Measurements from ENCODE around the gene FMN1.

Gene FMN1

DNA sequence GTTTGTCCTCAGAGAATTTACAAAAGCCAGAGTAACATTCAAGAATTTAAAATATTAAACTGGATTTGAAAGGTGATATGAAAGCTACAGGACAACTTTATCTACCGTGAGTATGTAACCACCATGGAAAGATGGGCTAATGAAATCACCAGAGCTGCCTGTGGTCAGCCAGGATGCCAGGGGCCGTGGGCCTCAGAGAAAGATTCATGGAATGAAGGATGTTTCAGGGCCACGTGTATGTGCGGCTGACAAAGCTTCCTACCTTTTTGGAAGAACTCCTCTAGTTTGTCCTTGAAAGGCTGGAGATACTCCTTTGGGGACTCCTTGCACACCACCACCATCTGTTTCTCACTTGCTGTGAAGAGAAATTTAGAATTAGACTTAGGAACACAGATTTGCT lies 337.8 kb downstream of the FMN1 start:
- no peaks in the 10 kb centered on the region for H3K27me3 ChIP-seq (ENCODE audit: insufficient read depth, low read depth, severe bottlenecking)
- H3K9me3 ChIP-seq (ENCODE audit: severe bottlenecking) = no peaks in the 10 kb centered on the region
- no peak overlapping the region for H3K4me3 ChIP-seq (ENCODE audit: low read depth, low read length)
- no peaks in the 10 kb centered on the region; the same call in 1 of the 2 replicates for H3K36me3 ChIP-seq
- DNase-seq = no peak
- no peak overlapping the region for H3K27ac ChIP-seq
- TF ChIP-seq CTCF (IDR thresholded peaks at IDR 0.05; ENCODE audit: low read depth, low read length) = no peak

- Histone ChIP-seq H3K27me3 (ENCODE audit: insufficient read depth, low read depth, severe bottlenecking) (no peaks in the 10 kb centered on the region), H3K4me3 (ENCODE audit: low read depth, low read length) (no peak overlapping the region), H3K27ac (no peak overlapping the region), H3K9me3 (ENCODE audit: severe bottlenecking) (no peaks in the 10 kb centered on the region), H3K36me3 (no peaks in the 10 kb centered on the region; the same call in 1 of the 2 replicates)
- DNase-seq = no peak
- TF ChIP-seq CTCF (IDR thresholded peaks at IDR 0.05; ENCODE audit: low read depth, low read length) = no peak
Observed at GRCh38 chr15:32855942-32856341, 338.6 kb downstream of the FMN1 start.

DNA sequence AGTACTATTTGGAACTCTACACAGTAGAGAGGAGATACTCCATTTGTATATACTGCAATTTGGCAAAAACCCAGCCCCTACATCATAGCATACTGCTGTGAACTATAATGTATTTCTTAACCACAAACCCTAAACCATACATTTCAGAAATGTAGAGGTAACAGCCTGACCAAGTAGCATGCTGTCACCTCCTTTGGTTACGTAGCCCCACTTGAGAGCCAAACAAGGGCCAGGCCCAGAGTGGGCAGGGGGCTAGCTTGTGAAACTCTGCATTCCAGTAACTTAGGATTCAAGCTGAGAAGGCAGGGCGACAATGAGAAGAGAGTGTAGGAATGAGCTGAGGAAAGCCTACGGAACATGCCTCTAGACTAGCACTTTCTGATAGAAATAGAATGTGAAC lies 340.9 kb downstream of the FMN1 start:
- Histone ChIP-seq H3K27me3 (ENCODE audit: insufficient read depth, low read depth, severe bottlenecking) (peaks cover 3% of the 10 kb centered on the region), H3K27ac (no peak overlapping the region), H3K9me3 (ENCODE audit: severe bottlenecking) (no peaks in the 10 kb centered on the region), H3K4me3 (ENCODE audit: low read depth, low read length) (no peak overlapping the region), H3K36me3 (no peaks in the 10 kb centered on the region; the same call in 1 of the 2 replicates)
- no peak for TF ChIP-seq CTCF (IDR thresholded peaks at IDR 0.05; ENCODE audit: low read depth, low read length)
- DNase-seq = no peak

- Histone ChIP-seq H3K27me3 (ENCODE audit: insufficient read depth, low read depth, severe bottlenecking) (peaks cover 3% of the 10 kb centered on the region), H3K36me3 (no peaks in the 10 kb centered on the region), H3K4me3 (ENCODE audit: low read depth, low read length) (no peak overlapping the region), H3K9me3 (ENCODE audit: severe bottlenecking) (no peaks in the 10 kb centered on the region), H3K27ac (no peak overlapping the region)
- TF ChIP-seq CTCF (IDR thresholded peaks at IDR 0.05; ENCODE audit: low read depth, low read length) = no peak
- DNase-seq = no peak
Observed at GRCh38 chr15:32852771-32853170, 341.7 kb downstream of the FMN1 start.

GRCh38 chr15:32852017-32852416 lies 342.5 kb downstream of the FMN1 start:
- Histone ChIP-seq H3K4me3 (ENCODE audit: low read depth, low read length) (no peak overlapping the region), H3K27me3 (ENCODE audit: insufficient read depth, low read depth, severe bottlenecking) (peaks cover 3% of the 10 kb centered on the region), H3K27ac (no peak overlapping the region), H3K36me3 (no peaks in the 10 kb centered on the region), H3K9me3 (ENCODE audit: severe bottlenecking) (no peaks in the 10 kb centered on the region)
- DNase-seq = no peak
- TF ChIP-seq CTCF (IDR thresholded peaks at IDR 0.05; ENCODE audit: low read depth, low read length) = no peak

DNA sequence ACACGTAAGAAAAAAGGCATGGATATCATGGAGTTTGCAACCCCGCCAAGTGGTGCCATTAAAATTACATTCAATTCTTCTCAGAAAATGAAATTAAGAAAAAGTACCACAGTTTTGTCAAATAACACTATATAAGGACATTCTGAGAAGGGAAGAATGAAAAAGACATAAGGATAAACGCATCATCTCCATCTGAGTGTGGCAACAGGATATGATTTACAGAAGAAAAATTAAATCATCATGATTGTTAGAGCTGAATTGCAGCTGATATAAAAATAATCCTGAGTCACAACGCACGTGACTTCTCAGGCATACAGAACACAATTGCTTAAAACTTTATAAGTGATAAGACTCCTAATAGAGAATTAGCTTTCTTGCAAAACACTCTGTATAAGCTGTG lies 342.9 kb downstream of the FMN1 start:
- H3K27me3 ChIP-seq (ENCODE audit: insufficient read depth, low read depth, severe bottlenecking) = peaks cover 3% of the 10 kb centered on the region
- no peak overlapping the region for H3K4me3 ChIP-seq (ENCODE audit: low read depth, low read length)
- no peak overlapping the region for H3K27ac ChIP-seq
- DNase-seq = no peak
- H3K9me3 ChIP-seq (ENCODE audit: severe bottlenecking) = no peaks in the 10 kb centered on the region
- no peak for TF ChIP-seq CTCF (IDR thresholded peaks at IDR 0.05; ENCODE audit: low read depth, low read length)
- H3K36me3 ChIP-seq = no peaks in the 10 kb centered on the region

Measured in WERI-Rb-1 (cell line).